Endothelial cell of umbilical vein (primary cell): ENCODE measurements around the gene APC2. TPM values are rescaled to one million over a fixed set of nuclear protein-coding genes. Genes with fewer than 3 reads are reported as not detected.

Source experiments
- BruUV-seq: library from RNA; stranded (reverse); fragments of 400-500 nt; replicated peaks from 2 replicates; lab custom pipeline; 2021; lab: Mats Ljungman, UMichigan
- CTCF ChIA-PET: fragments of 300-600, 350-600 bp; sonication (Branson Sonifier 250); formaldehyde crosslinking; loops from one replicate; lab custom pipeline; 2021; ENCODE audit warnings: antibody characterized with exemption, inconsistent platforms; lab: Charles Lee
- POLR2A ChIA-PET: fragments of 300-600, 350-600 bp; sonication (Branson Sonifier 250); formaldehyde crosslinking; loops from one replicate; lab custom pipeline; 2021; ENCODE audit warnings: antibody characterized with exemption, inconsistent platforms; lab: Charles Lee
- DNase-seq: peaks from one replicate; pipeline ENCODE4 v3.0.0-alpha.2; 2011; ENCODE audit warnings: low read depth, low spot score
- FAIRE-seq: peaks from 2 replicates; lab custom pipeline; 2011; peaks lifted over from hg19 to GRCh38; lab: Jason Lieb, UNC
- H2AFZ ChIP-seq: 2 replicates; pipeline ENCODE4 v1.6.0; 2012; ENCODE audit warnings: low read depth, low read length, control low read depth, inconsistent platforms
- H3K27ac ChIP-seq: 2 replicates; pipeline ENCODE4 v1.5.1; 2011; ENCODE audit warnings: low read depth, mild to moderate bottlenecking, control low read depth, low read length, moderate library complexity; ENCODE audit not compliant: insufficient read depth
- H3K27me3 ChIP-seq, 2 experiments: 2 replicates each; pipeline versions ENCODE4 v1.6.0 to v1.6.1; 2011; ENCODE audit warnings: low read length in 2 of 2, mixed read lengths in 1 of 2; ENCODE audit not compliant: control insufficient read depth in 2 of 2, insufficient read depth in 2 of 2
- H3K36me3 ChIP-seq, 2 experiments: 2 replicates in 1 of 2; 3 replicates in 1 of 2; pipeline ENCODE4 v1.5.1; 2011; ENCODE audit warnings: low read length in 2 of 2, mild to moderate bottlenecking in 1 of 2, moderate library complexity in 1 of 2; ENCODE audit not compliant: control insufficient read depth in 2 of 2, insufficient read depth in 2 of 2; ENCODE audit errors: extremely low read depth in 1 of 2
- H3K4me1 ChIP-seq: 3 replicates; pipeline ENCODE4 v1.5.1; 2011; ENCODE audit warnings: mild to moderate bottlenecking, low read length; ENCODE audit not compliant: control insufficient read depth, insufficient read depth; ENCODE audit errors: extremely low read depth
- H3K4me2 ChIP-seq: 2 replicates; pipeline ENCODE4 v1.6.1; 2011; ENCODE audit warnings: low read length, control low read depth, mixed read lengths; ENCODE audit not compliant: insufficient read depth
- H3K4me3 ChIP-seq, 3 experiments: fragments of 200-600 bp in 1 of 3; sonication (generic), shearing (Covaris generic) in 1 of 3; replicated peaks in 1 of 3; 2 replicates each; pipeline ENCODE4 v1.5.1; 2011 to 2016; ENCODE audit warnings: control low read depth in 3 of 3, low read length in 3 of 3, mild to moderate bottlenecking in 2 of 3, inconsistent platforms in 1 of 3, low read depth in 1 of 3, moderate library complexity in 1 of 3; ENCODE audit not compliant: insufficient read depth in 1 of 3
- H3K79me2 ChIP-seq: 2 replicates; pipeline ENCODE4 v1.6.0; 2012; ENCODE audit warnings: low read length, inconsistent platforms; ENCODE audit not compliant: control insufficient read depth, insufficient read depth
- H3K9ac ChIP-seq: replicated peaks from 2 replicates; pipeline ENCODE3; 2011; ENCODE audit warnings: low read length, control low read depth; ENCODE audit not compliant: insufficient read depth; ENCODE audit errors: extremely low read depth
- H3K9me1 ChIP-seq: replicated peaks from 3 replicates; pipeline ENCODE4 v1.6.0; 2011; ENCODE audit warnings: mild to moderate bottlenecking, low read length; ENCODE audit not compliant: control insufficient read depth, insufficient read depth; ENCODE audit errors: extremely low read depth
- H3K9me3 ChIP-seq: replicated peaks from 2 replicates; pipeline ENCODE4 v1.5.1; 2012; ENCODE audit warnings: low read length, inconsistent platforms; ENCODE audit not compliant: control insufficient read depth, insufficient read depth
- H4K20me1 ChIP-seq: replicated peaks from 2 replicates; pipeline ENCODE3; 2011; ENCODE audit warnings: mild to moderate bottlenecking, low read length; ENCODE audit not compliant: control insufficient read depth, insufficient read depth; ENCODE audit errors: extremely low read depth
- CTCF ChIP-seq, 2 donors: IDR thresholded peaks; 1 replicate in 1 of 2; 2 replicates in 1 of 2; pipeline ENCODE4 v1.5.1; 2011; ENCODE audit warnings: low read length in 2 of 2, mild to moderate bottlenecking in 2 of 2, moderate library complexity in 2 of 2, control low read depth in 1 of 2, inconsistent platforms in 1 of 2, low read depth in 1 of 2; ENCODE audit not compliant: insufficient read depth in 1 of 2; ENCODE audit errors: extremely low read depth in 1 of 2
- EZH2 ChIP-seq: IDR thresholded peaks from 2 replicates; pipeline ENCODE4 v1.6.1; 2012; ENCODE audit warnings: borderline replicate concordance, low read depth, mild to moderate bottlenecking, moderate library complexity, low read length, inconsistent platforms; ENCODE audit not compliant: severe bottlenecking
- JUN ChIP-seq: IDR thresholded peaks from 2 replicates; pipeline ENCODE4 v1.6.1; 2011; ENCODE audit warnings: borderline replicate concordance, low read depth; ENCODE audit not compliant: insufficient read length, insufficient read depth
- MAX ChIP-seq: IDR thresholded peaks from 2 replicates; pipeline ENCODE4 v1.6.1; 2011; ENCODE audit not compliant: insufficient read depth, insufficient read length
- dilution Hi-C: fragments of 300-500 bp; cut with MboI; formaldehyde crosslinking; loops from one replicate; pipeline ENCODE4 v1.15.0; 2019; ENCODE audit warnings: low sequenced_read_pairs; ENCODE audit not compliant: extremely low pct_ligation_motif_present
- intact Hi-C: fragments of 100-400 bp; cut with micrococcal nuclease; formaldehyde crosslinking; loops from one replicate; pipeline ENCODE4 v1.10.0; 2022
- polyA plus RNA-seq, 4 experiments: library from polyadenylated mRNA; depleted of rRNA in 3 of 4; stranded (reverse) in 3 of 4; unstranded in 1 of 4; fragments of >200 nt; gene quantifications; 2 replicates each; pipeline versions ENCODE4 v1.2.1 to v1.2.3, GENCODE V29; 2011 to 2012; ENCODE audit warnings: missing spikeins in 1 of 4
- total RNA-seq: library from RNA; stranded (reverse); gene quantifications from 2 replicates; pipeline ENCODE4 v1.2.3, GENCODE V29; 2021

APC2 gene
- total and polyA plus RNA-seq, 2 donors (not counting 3 experiments of a cell fraction or from before 2014, with no cell fraction given) = 0.01 to 0.04 TPM

GRCh38 chr19:1428738-1429391, 21.1 kb upstream of the APC2 start:
- DNase-seq (no peak), FAIRE-seq (no peak)
- CTCF ChIA-PET = no interaction called here
- Histone ChIP-seq H4K20me1 (peaks cover 2% of the 10 kb centered on the region), H3K9me1 (no peaks in the 10 kb centered on the region), H2AFZ (no peak overlapping the region), H3K27ac (no peak overlapping the region), H3K4me2 (no peak overlapping the region), H3K9me3 (no peaks in the 10 kb centered on the region), H3K4me1 (no peaks in the 10 kb centered on the region), H3K27me3 (no peaks in the 10 kb centered on the region), H3K36me3 (peaks cover 11 to 66% of the 10 kb centered on the region in 2 experiments), H3K79me2 (peaks cover 8% of the 10 kb centered on the region), H3K9ac (no peak overlapping the region), H3K4me3 (no peak overlapping the region)
- no peak for TF ChIP-seq CTCF (IDR thresholded peaks at IDR 0.05; ENCODE audit: extremely low read depth in 1 of 2, insufficient read depth in 1 of 2, low read depth in 1 of 2, low read length in 2 of 2)
- no peak for TF ChIP-seq JUN
- POLR2A ChIA-PET = no interaction called here
- intact Hi-C loops (no loop called here), dilution Hi-C loops (no loop called here)
- no TSS peak for BruUV-seq

GRCh38 chr19:1429750-1430149, 20.2 kb upstream of the APC2 start:
- H4K20me1 ChIP-seq = peaks cover 2% of the 10 kb centered on the region
- FAIRE-seq (no peak), DNase-seq (no peak)
- H3K79me2 ChIP-seq = peaks cover 6% of the 10 kb centered on the region
- no peak overlapping the region for H3K9ac ChIP-seq
- dilution Hi-C loops (no loop called here), intact Hi-C loops (no loop called here)
- H3K4me2 ChIP-seq = no peak overlapping the region
- BruUV-seq = no TSS peak
- H3K9me1 ChIP-seq = no peaks in the 10 kb centered on the region
- H3K4me3 ChIP-seq = no peak overlapping the region
- no peaks in the 10 kb centered on the region for H3K9me3 ChIP-seq
- H3K27ac ChIP-seq = no peak overlapping the region
- no peak overlapping the region for H2AFZ ChIP-seq
- TF ChIP-seq EZH2 = no peak
- no peak for TF ChIP-seq MAX
- TF ChIP-seq CTCF (IDR thresholded peaks at IDR 0.05; ENCODE audit: extremely low read depth in 1 of 2, insufficient read depth in 1 of 2, low read depth in 1 of 2, low read length in 2 of 2) = no peak
- POLR2A ChIA-PET = no interaction called here
- H3K4me1 ChIP-seq = no peaks in the 10 kb centered on the region
- CTCF ChIA-PET = no interaction called here
- H3K36me3 ChIP-seq = peaks cover 11 to 68% of the 10 kb centered on the region in 2 experiments
- no peaks in the 10 kb centered on the region for H3K27me3 ChIP-seq
